ENCODE measurements around the gene SDC4. TPM values are rescaled to one million over a fixed set of nuclear protein-coding genes. Genes with fewer than 3 reads are reported as not detected.

The SDC4 gene
- polyA plus RNA-seq, 1 of the 3 experiments (the other 2 are of a cell fraction), result 131 TPM

DNA sequence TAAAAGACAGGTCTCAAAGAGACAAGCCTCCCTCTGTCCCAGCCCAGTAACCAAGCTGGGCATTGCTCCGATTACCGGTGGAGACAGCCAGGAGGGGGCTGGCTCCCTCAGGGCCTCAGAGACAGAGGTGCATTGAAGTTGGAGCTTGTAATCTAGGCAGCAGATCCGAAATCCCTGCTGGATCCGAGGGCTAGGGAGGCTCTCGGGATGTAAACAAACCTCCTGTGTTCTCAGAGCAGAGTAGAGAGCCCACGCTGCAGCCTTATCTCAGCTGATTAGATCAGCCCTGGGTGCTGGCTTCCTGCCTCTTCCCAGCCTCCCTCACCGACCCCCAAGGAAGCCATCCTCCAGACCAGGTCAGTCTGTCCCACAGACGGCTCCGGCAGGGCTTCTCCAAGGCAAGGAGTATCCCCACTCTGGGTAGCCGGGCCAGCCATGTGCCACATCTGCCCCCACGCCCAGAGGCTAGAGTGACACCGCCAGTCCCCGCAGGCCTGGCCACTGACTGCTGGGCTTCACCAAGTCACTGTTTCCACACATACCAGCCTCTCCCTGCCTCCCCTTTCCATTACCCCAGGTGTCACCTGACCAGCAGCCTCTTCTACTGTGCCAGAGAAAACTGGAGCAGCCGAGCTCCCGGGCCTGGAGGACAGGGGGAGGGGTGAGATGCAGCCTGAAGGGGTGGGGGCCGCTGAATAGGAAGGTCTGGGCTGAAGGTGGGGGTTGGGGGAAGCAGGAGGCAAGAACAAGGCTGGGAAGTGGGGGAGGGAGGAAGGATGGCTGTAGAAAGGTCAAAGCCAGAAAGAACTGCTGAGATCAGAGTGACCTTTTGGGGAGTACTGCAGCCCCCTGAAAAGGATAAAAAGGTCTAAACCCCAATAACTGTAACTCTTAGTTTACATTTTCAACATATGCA is 6.0 kb downstream of the SDC4 start:
- TF ChIP-seq FOSL2 (IDR thresholded peaks at IDR 0.05; ENCODE audit: borderline replicate concordance, low read depth), result no peak
- peak; percentile 93 for TF ChIP-seq GATA2 (CRISPR knock-in tag; IDR thresholded peaks at IDR 0.05)
- no peak for TF ChIP-seq EZH2phosphoT487 (IDR thresholded peaks at IDR 0.05; ENCODE audit: borderline replicate concordance, low read depth)
- peak in 1 of 2 experiments; percentile 45; a peak in 1 of 4 replicates for TF ChIP-seq EP300 (IDR thresholded peaks at IDR 0.05; ENCODE audit: borderline replicate concordance in 1 of 2, low read depth in 1 of 2, low read length in 1 of 2)
- no peak for TF ChIP-seq NFIC (IDR thresholded peaks at IDR 0.05; ENCODE audit: borderline replicate concordance)
- 0 out of 2 replicates have a peak, but pooled peaks have one; percentile 22 for TF ChIP-seq MAX (IDR thresholded peaks at IDR 0.05; ENCODE audit: low read depth)
- TF ChIP-seq ZBTB33 (IDR thresholded peaks at IDR 0.05; ENCODE audit: borderline replicate concordance, low read depth), result no peak
- peak; percentile 68; the same call in 1 of the 2 replicates for TF ChIP-seq USF1 (IDR thresholded peaks at IDR 0.05; ENCODE audit: borderline replicate concordance, low read depth)
- no peak for TF ChIP-seq POLR2AphosphoS5 (IDR thresholded peaks at IDR 0.05; ENCODE audit: low read depth, low read length)
- no peak; the same call in 1 of the 2 replicates for TF ChIP-seq TCF12 (IDR thresholded peaks at IDR 0.05)
- peak; percentile 80 for TF ChIP-seq FOXJ3 (CRISPR knock-in tag; IDR thresholded peaks at IDR 0.05)
- no peak for TF ChIP-seq USF2 (IDR thresholded peaks at IDR 0.05; ENCODE audit: borderline replicate concordance, low read depth, low read length)
- TF ChIP-seq FOXM1 (IDR thresholded peaks at IDR 0.05; ENCODE audit: low read depth), result no peak
- no peak for TF ChIP-seq REST (IDR thresholded peaks at IDR 0.05; ENCODE audit: low read depth, low read length)
- TF ChIP-seq JUND (IDR thresholded peaks at IDR 0.05), result no peak
- TF ChIP-seq MXI1 (IDR thresholded peaks at IDR 0.05; ENCODE audit: low read depth, low read length), result peak; percentile 77
- TF ChIP-seq, protein P1, sequence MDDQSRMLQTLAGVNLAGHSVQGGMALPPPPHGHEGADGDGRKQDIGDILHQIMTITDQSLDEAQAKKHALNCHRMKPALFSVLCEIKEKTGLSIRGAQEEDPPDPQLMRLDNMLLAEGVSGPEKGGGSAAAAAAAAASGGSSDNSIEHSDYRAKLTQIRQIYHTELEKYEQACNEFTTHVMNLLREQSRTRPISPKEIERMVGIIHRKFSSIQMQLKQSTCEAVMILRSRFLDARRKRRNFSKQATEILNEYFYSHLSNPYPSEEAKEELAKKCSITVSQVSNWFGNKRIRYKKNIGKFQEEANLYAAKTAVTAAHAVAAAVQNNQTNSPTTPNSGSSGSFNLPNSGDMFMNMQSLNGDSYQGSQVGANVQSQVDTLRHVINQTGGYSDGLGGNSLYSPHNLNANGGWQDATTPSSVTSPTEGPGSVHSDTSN (IDR thresholded peaks at IDR 0.05), result no peak
- peak overlapping the region; percentile 27 to 31 for H3K4me3 ChIP-seq (ENCODE audit: low read depth in 2 of 2, low read length in 1 of 2)
- peak overlapping the region; percentile 96 for H3K4me2 ChIP-seq
- POLR2A ChIA-PET, result interaction anchor here (0.8 to 1.9 kb wide), 5 partner anchors 20 to 491 kb away, joined by 3 to 14 read pairs (median 3); partner anchors contain the start of genes SNX21 and SYS1
- peak overlapping the region; percentile 61; the same call in 1 of the 2 replicates for H3K9ac ChIP-seq
- H3K9me2 ChIP-seq, result no peaks in the 10 kb centered on the region
- H3K79me2 ChIP-seq (ENCODE audit: insufficient read depth), result peaks cover 91% of the 10 kb centered on the region
- H3K4me1 ChIP-seq (ENCODE audit: control insufficient read depth in 1 of 2, insufficient read depth in 2 of 2, low read depth in 1 of 2, low read length in 1 of 2), result peaks cover 72 to 74% of the 10 kb centered on the region in 2 experiments
- peak overlapping the region; percentile 90 to 96 for H3K27ac ChIP-seq (ENCODE audit: low read depth in 2 of 2, low read length in 1 of 2)
- H3F3A ChIP-seq (replicated peaks; ENCODE audit: insufficient read depth), result peaks cover 24% of the 10 kb centered on the region
- H4K20me1 ChIP-seq (ENCODE audit: insufficient read depth), result peaks cover 11% of the 10 kb centered on the region; the same call in 1 of the 2 replicates
- 11% methylated on average over 14 of the region's 16 CpGs for WGBS (ENCODE audit: low lambda C conversion rate)
- no peaks in the 10 kb centered on the region for H3K9me3 ChIP-seq
- no peak overlapping the region for H2AFZ ChIP-seq (ENCODE audit: low read depth)
- peaks cover 4 to 7% of the 10 kb centered on the region in 2 experiments for H3K36me3 ChIP-seq (replicated peaks in 1 of 2; ENCODE audit: control insufficient read depth in 1 of 2, insufficient read depth in 2 of 2, low read length in 1 of 2)
- DNase-seq, result peak; percentile 79
- H3K27me3 ChIP-seq (ENCODE audit: insufficient read depth), result no peaks in the 10 kb centered on the region
- CTCF ChIA-PET, result interaction anchor here (1.0 to 4.3 kb wide), 9 partner anchors 15 to 129 kb away, joined by 3 to 31 read pairs (median 6); partner anchors contain the start of gene SYS1
